Fibroblast of the aortic adventitia (primary cell): ENCODE measurements around the gene TMED7. TPM values are rescaled to one million over a fixed set of nuclear protein-coding genes. Genes with fewer than 3 reads are reported as not detected.
A peak's percentile ranks its signal among the peaks of the same experiment; 100 is the strongest.

Experiments used
- DNase-seq: peaks from one replicate; pipeline ENCODE4 v3.0.0-alpha.2; 2010; ENCODE audit warnings: low read depth
- H3K4me3 ChIP-seq: 2 replicates; pipeline ENCODE4 v1.5.1; 2011; ENCODE audit warnings: low read depth, mild to moderate bottlenecking, control low read depth, low read length, moderate library complexity
- CTCF ChIP-seq: IDR thresholded peaks from 2 replicates; pipeline ENCODE4 v1.5.1; 2011; ENCODE audit warnings: mild to moderate bottlenecking, low read length, control low read depth, inconsistent platforms; ENCODE audit not compliant: insufficient read depth
- total RNA-seq: library from RNA; depleted of rRNA; stranded (reverse); fragments of >200 nt; gene quantifications from 2 replicates; pipeline ENCODE4 v1.2.3, GENCODE V29; 2012; ENCODE audit warnings: low replicate concordance

The TMED7 gene
- total RNA-seq, 1 donor: 181 TPM

- no peak for DNase-seq
- no peak for TF ChIP-seq CTCF
- H3K4me3 ChIP-seq: no peak overlapping the region
Observed at GRCh38 chr5:115644046-115644445, 18.2 kb upstream of the TMED7 start.

DNA sequence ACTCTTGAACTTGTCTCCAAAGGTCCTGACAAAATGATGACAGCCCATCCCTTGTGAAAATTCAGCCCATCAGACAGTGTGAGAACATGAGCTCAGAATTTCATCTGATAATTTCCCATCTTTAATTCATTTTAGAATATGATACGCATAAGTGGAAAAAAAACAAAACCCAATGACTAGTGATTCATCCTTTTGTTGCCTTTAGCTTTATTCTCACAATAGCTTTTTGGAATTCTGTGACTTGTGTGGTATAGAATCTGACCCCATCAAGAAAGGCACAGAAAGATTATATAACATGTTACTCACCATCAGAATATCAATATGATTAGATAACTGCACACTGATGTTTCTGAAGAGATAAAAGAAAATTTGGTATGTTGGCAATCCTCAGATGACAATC lies 16.1 kb upstream of the TMED7 start:
- peak; percentile 56 for DNase-seq
- no peak overlapping the region for H3K4me3 ChIP-seq
- no peak for TF ChIP-seq CTCF

DNA sequence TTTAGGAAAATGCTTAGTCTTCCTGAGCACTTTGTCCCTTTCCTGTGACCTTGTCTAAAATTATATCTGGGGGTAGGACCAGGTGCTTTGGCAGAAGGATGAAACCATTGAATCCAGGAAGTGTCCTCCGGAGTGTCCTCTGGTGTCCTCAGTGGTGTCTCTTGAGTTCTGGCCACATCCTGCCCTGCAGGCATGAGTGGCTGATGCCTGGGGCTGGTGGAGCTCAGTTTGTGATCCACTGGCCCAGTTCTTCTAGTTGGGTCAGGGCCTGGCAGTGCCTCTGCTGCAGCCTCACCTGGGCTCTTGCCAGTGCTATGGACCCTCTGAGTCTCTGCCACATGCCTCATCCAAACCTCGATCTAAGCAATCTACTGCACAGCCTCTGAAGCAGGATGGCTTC lies 14.4 kb upstream of the TMED7 start:
- TF ChIP-seq CTCF: no peak
- DNase-seq: no peak
- no peak overlapping the region for H3K4me3 ChIP-seq

DNA sequence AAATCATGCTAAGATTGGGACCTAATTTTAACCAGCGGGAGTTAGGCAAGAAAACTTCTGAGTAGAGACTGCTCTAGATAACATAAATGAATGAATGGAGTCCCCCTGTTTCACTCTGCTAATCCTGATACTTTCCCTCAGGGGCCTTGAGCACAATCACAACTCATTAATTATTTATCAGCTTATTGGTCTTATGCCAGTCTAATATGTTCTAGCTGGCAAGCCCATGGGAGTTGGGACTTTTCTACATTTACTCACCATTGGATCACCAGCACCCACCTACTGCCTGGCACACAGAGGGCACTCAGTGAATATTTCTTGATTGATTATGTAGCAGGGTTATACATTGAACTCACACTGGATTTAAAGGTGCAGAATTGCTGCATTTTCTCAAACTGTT lies 13.5 kb upstream of the TMED7 start:
- no peak for TF ChIP-seq CTCF
- H3K4me3 ChIP-seq: no peak overlapping the region
- DNase-seq: no peak

DNA sequence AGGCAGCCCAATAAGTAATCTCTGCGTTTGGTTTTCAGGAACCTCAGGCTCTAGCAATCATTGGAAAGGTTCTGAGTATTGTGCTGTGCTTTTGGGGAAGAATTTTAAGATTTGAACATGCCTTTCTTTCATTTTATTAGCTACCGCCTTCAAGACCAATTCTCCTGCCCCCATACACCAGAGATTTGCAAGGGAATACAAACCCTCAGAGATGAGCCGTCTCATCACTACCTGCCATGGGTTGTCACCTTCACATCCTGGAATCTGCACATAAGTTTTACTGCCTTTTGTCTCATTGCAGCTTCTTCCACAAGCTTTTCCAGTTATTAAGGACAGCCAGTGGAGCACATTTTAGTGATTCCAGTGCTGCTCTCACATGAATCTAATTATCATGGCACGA lies 11.7 kb upstream of the TMED7 start:
- DNase-seq: no peak
- no peak overlapping the region for H3K4me3 ChIP-seq
- TF ChIP-seq CTCF: no peak

DNA sequence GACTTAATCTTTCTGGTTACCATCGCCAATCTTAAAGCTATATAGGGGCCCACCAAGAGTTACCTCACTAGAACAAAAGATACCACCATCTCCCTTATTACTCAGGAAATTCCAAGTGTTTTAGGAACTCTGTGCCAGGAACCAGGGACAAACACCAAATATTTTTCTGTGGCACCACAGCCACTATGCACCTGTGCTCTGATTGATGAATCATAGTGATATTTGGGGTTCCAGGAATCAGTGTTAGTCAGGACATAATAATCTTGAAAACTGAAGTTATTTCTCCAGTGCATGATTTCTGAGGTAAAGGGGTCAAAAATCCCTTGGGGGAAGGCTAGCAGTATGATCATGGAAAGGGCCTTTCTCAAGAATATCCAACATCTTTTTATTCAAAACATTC lies 10.2 kb upstream of the TMED7 start:
- no peak for DNase-seq
- TF ChIP-seq CTCF: no peak
- H3K4me3 ChIP-seq: no peak overlapping the region

- peak; percentile 93 for TF ChIP-seq CTCF
- H3K4me3 ChIP-seq: peak overlapping the region; percentile 62
- peak; percentile 88 for DNase-seq
Observed at GRCh38 chr5:115634343-115635132, 8.7 kb upstream of the TMED7 start.
